ENCODE results near the gene ZBTB16. TPM values are rescaled to one million over a fixed set of nuclear protein-coding genes. Genes with fewer than 3 reads are reported as not detected.

The ZBTB16 gene
- total RNA-seq, 2 donors from 2014 or later = 3.3 to 4.0 TPM

- no peaks in the 10 kb centered on the region for H3K36me3 Mint-ChIP-seq (ENCODE audit: insufficient read depth in 2 of 2)
- DNase-seq (no peak), ATAC-seq (replicated peaks in 1 of 2) (no peak)
- peaks cover 13% of the 10 kb centered on the region for H3K4me1 Mint-ChIP-seq (ENCODE audit: low read depth)
- H3K9me3 Mint-ChIP-seq = no peaks in the 10 kb centered on the region
- H3K4me3 Mint-ChIP-seq = no peak overlapping the region
- no peaks in the 10 kb centered on the region for H3K27me3 Mint-ChIP-seq (ENCODE audit: low read depth)
- H3K27ac Mint-ChIP-seq = no peak overlapping the region
Measured at GRCh38 chr11:114097832-114098231, 38.3 kb downstream of the ZBTB16 start.

DNA sequence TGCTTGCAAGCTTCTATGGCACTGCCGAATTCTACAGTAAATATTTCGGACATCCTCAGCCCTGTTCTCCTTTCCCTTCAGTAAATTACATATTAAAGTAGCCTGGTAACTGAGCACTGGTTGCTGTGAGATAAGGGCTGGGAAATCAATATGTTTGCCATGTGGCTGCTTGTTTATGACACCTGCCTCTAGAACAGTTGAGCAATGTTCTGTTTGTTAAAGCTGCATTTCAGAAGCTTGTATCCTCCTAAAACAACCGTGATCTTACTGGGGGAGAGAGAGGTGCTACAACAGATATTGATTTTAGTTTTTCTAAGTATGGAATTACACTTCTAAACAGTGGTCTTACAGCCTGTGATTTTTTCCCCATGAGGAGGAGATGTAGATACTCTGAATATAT lies 39.4 kb downstream of the ZBTB16 start:
- H3K9me3 Mint-ChIP-seq = no peaks in the 10 kb centered on the region
- no peak for DNase-seq
- H3K4me3 Mint-ChIP-seq = no peak overlapping the region
- no peak overlapping the region for H3K27ac Mint-ChIP-seq
- H3K4me1 Mint-ChIP-seq (ENCODE audit: low read depth) = peaks cover 24% of the 10 kb centered on the region
- H3K27me3 Mint-ChIP-seq (ENCODE audit: low read depth) = no peaks in the 10 kb centered on the region
- no peaks in the 10 kb centered on the region for H3K36me3 Mint-ChIP-seq (ENCODE audit: insufficient read depth in 2 of 2)
- ATAC-seq (replicated peaks in 1 of 2) = no peak

DNA sequence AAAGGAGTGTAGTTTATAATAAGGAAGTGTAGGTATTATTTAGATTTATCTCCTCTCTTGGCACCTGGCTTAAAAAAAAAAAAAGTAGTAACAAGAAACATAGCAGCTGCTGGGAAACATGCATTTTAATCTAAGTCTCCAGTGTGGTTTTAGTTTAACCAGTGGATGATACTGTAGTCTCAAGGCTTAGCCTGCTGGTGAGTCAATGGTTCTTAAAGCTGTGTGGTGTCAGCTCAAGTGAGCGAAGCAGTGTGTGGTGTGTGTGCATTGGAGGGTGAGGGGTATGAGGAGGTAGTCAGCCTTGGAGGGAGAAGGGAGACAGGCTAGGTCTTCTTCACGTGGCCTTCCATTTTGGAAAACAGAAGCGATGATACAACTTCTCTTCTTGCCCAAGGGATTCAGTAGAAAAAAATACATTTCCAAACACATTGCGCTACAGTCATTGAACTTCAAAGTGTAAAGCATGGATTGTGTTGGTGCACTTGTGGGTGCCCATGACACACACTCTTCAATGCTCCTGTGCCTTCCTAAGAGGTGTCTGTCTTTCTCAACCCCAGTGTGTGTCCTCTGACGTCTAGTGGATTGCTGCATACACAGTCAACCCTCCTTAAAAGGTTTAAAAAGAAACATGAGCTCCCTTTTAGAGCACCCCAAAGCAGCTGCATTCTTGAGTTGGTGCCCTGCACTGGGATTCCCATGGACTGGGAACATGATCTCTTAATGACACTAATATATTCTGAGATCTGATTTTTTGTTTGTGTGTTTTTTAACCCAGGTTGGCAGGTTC lies 40.1 kb downstream of the ZBTB16 start:
- Mint-ChIP-seq H3K27me3 (ENCODE audit: low read depth) (no peaks in the 10 kb centered on the region), H3K9me3 (no peaks in the 10 kb centered on the region), H3K36me3 (ENCODE audit: insufficient read depth in 2 of 2) (no peaks in the 10 kb centered on the region), H3K4me3 (no peak overlapping the region), H3K4me1 (ENCODE audit: low read depth) (peaks cover 30% of the 10 kb centered on the region), H3K27ac (no peak overlapping the region)
- ATAC-seq (replicated peaks in 1 of 2) (peak; percentile 88 to 92), DNase-seq (peak in 1 of 2 donors; percentile 13)

DNA sequence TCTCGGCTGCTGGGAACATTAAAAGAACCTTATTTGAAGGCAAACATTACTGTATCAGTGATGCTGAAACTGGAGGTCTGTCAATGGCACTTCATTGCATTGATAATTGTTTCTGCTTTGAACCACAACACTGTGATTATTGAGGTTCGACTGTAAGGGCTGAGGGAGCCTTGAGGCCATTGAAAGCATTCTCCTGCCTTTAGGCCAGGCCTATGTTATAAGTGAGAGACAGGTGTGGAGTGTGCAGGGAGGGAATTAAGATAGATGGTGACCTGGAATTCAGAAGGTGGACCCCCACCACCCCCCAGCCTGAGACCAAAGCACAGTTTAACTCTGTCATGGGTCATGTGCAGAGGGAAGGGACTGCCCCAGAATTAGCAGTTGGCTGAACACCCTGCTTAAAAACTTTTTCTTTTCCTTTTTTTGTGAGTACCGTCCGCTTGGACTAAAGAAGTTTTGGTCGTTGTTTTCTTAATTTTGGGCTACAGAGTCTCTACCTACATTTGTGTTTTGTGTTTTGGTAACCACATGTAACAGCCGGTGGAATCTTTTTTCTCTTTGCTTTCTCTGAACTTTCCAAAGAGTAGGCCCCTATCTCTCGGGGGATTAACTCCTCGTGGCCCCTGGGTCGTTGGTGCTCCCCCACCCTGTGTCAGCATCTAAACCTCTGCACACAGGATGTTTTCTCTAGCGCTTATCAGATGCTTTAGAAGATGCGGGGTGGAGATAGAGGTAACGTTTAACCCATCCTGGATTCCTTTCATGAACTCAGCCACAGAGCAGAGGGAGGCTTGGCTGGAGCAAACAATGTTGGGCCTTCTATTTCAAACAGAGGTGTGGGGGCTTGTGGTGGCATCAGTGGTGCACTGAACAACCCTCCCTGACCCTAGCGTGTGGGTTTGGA lies 43.7 kb downstream of the ZBTB16 start:
- Mint-ChIP-seq H3K9me3 (no peaks in the 10 kb centered on the region), H3K27me3 (ENCODE audit: low read depth) (no peaks in the 10 kb centered on the region), H3K4me1 (ENCODE audit: low read depth) (peaks cover 42% of the 10 kb centered on the region), H3K4me3 (peak overlapping the region; percentile 42 to 45), H3K27ac (peak overlapping the region; percentile 31), H3K36me3 (ENCODE audit: insufficient read depth in 2 of 2) (no peaks in the 10 kb centered on the region)
- DNase-seq = peak; percentile 3 to 14
- ATAC-seq (replicated peaks in 1 of 2) = peak; percentile 43 to 50

DNA sequence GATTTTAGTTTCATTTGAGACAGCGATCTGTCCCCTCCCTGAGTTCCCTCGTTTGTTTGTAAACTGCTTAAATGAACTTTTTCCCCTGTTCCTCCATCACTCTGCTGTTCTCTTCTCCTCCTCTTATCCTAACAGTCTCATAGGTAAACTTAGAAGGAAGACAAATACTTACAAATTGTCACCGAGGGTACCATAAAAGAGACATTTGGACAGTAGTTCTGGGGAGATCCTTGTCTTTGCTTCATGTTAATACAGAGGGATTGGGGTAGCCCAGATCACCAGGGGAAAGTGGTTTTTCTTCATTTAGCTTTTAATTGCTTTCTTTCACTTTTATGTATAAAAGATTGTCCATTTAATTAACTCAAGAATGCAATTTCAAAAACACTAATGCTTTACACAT lies 46.1 kb downstream of the ZBTB16 start:
- DNase-seq (no peak), ATAC-seq (replicated peaks in 1 of 2) (no peak)
- no peak overlapping the region for H3K4me3 Mint-ChIP-seq
- no peaks in the 10 kb centered on the region for H3K9me3 Mint-ChIP-seq
- H3K27me3 Mint-ChIP-seq (ENCODE audit: low read depth) = no peaks in the 10 kb centered on the region
- no peaks in the 10 kb centered on the region for H3K36me3 Mint-ChIP-seq (ENCODE audit: insufficient read depth in 2 of 2)
- no peak overlapping the region for H3K27ac Mint-ChIP-seq
- H3K4me1 Mint-ChIP-seq (ENCODE audit: low read depth) = peaks cover 34% of the 10 kb centered on the region

DNA sequence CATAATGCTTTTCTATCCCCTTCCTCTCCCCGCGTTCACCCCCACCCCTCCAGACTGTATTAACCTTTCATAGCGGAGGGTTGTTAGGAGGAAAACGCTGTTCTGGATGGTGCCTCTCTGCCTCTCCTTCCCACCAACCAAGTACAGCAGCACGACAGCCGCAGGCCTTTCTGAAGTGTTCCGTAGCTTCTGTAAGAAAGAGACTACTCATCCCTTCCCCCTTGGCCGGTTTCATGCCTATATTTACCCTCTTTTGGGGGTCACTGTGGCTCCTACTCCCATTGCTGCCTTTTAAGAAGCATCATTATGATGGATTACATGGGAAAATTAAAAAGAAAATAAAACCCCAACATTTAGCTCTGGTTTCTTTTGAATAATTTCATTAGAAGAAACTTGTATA lies 46.5 kb downstream of the ZBTB16 start:
- Mint-ChIP-seq H3K4me1 (ENCODE audit: low read depth) (peaks cover 34% of the 10 kb centered on the region), H3K27ac (no peak overlapping the region), H3K27me3 (ENCODE audit: low read depth) (no peaks in the 10 kb centered on the region), H3K36me3 (ENCODE audit: insufficient read depth in 2 of 2) (no peaks in the 10 kb centered on the region), H3K9me3 (no peaks in the 10 kb centered on the region), H3K4me3 (no peak overlapping the region)
- ATAC-seq (replicated peaks in 1 of 2) (no peak), DNase-seq (no peak)

- H3K4me1 Mint-ChIP-seq (ENCODE audit: low read depth) = peaks cover 43% of the 10 kb centered on the region
- no peak overlapping the region for H3K4me3 Mint-ChIP-seq
- no peak for ATAC-seq (replicated peaks in 1 of 2)
- DNase-seq = no peak
- no peaks in the 10 kb centered on the region for H3K9me3 Mint-ChIP-seq
- H3K27ac Mint-ChIP-seq = no peak overlapping the region
- H3K36me3 Mint-ChIP-seq (ENCODE audit: insufficient read depth in 2 of 2) = no peaks in the 10 kb centered on the region
- peaks cover 8% of the 10 kb centered on the region for H3K27me3 Mint-ChIP-seq (ENCODE audit: low read depth)
Measured at GRCh38 chr11:114106986-114107385, 47.5 kb downstream of the ZBTB16 start.

- Mint-ChIP-seq H3K9me3 (no peaks in the 10 kb centered on the region), H3K27me3 (ENCODE audit: low read depth) (peaks cover 14% of the 10 kb centered on the region), H3K36me3 (ENCODE audit: insufficient read depth in 2 of 2) (no peaks in the 10 kb centered on the region), H3K27ac (no peak overlapping the region), H3K4me1 (ENCODE audit: low read depth) (peaks cover 30% of the 10 kb centered on the region), H3K4me3 (no peak overlapping the region)
- ATAC-seq (replicated peaks in 1 of 2) (no peak), DNase-seq (no peak)
Measured at GRCh38 chr11:114108501-114109205, 49.1 kb downstream of the ZBTB16 start.

DNA sequence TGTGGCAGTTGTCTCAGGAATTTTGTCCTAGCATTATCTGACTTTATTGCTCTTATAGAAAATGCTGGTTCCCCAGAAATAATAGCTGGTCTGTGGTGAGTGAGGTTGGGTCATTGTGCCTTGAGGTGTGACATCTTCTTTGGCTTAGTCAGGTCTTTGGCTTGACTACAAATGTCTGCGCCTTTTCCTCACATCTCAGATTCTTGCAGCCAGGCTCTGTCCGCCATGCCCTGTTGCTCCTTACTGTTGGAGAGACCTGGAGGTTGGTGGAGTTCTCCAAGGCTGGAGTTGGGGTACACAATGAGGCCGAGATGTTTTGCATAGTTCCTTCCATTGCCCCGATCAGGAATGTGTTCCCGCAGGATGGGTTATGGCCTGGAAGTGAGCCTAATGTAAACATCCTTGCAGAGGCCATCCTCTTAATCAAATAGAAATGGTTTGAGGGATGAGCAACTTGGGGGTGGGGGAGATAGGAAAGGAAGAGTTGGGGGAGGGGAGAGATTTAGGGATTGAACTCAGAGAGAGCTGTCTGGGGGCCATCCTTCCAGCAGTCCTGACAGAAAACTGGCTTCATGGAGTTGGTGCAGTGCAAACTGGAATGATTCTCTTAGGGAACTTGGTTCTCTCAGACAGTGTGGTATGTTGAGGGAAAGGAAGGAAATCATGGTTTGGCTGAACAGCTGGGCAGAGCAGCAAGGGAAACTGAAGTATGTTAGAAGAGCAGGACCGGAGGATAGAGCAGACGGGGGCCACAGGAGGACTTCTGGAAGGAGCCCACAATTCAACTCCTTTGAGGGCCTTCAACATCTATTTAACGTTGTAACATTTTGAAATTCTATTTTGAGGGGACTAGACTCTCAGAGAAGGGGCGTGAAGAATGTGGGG lies 49.9 kb downstream of the ZBTB16 start:
- peaks cover 22% of the 10 kb centered on the region for H3K4me1 Mint-ChIP-seq (ENCODE audit: low read depth)
- no peaks in the 10 kb centered on the region for H3K9me3 Mint-ChIP-seq
- H3K36me3 Mint-ChIP-seq (ENCODE audit: insufficient read depth in 2 of 2) = no peaks in the 10 kb centered on the region
- no peak overlapping the region for H3K4me3 Mint-ChIP-seq
- ATAC-seq (replicated peaks in 1 of 2) (no peak), DNase-seq (no peak)
- H3K27me3 Mint-ChIP-seq (ENCODE audit: low read depth) = peaks cover 19% of the 10 kb centered on the region
- H3K27ac Mint-ChIP-seq = no peak overlapping the region

- Mint-ChIP-seq H3K27me3 (ENCODE audit: low read depth) (peaks cover 19% of the 10 kb centered on the region), H3K4me3 (no peak overlapping the region), H3K36me3 (ENCODE audit: insufficient read depth in 2 of 2) (no peaks in the 10 kb centered on the region), H3K9me3 (no peaks in the 10 kb centered on the region), H3K27ac (no peak overlapping the region), H3K4me1 (ENCODE audit: low read depth) (peaks cover 15% of the 10 kb centered on the region)
- no peak for DNase-seq
- ATAC-seq (replicated peaks in 1 of 2) = no peak
Measured at GRCh38 chr11:114110123-114110522, 50.6 kb downstream of the ZBTB16 start.

- no peak for ATAC-seq (replicated peaks in 1 of 2)
- H3K4me1 Mint-ChIP-seq (ENCODE audit: low read depth) = peaks cover 9% of the 10 kb centered on the region
Measured at GRCh38 chr11:114110952-114111947, 51.7 kb downstream of the ZBTB16 start.

More at GRCh38 chr11:114110952-114111947, 51.7 kb downstream of the ZBTB16 start:
- no peak for DNase-seq
- Mint-ChIP-seq H3K9me3 (no peaks in the 10 kb centered on the region), H3K27ac (no peak overlapping the region), H3K27me3 (ENCODE audit: low read depth) (peaks cover 19% of the 10 kb centered on the region), H3K4me3 (peak overlapping the region; percentile 38 to 74), H3K36me3 (ENCODE audit: insufficient read depth in 2 of 2) (no peaks in the 10 kb centered on the region)
